HG02852 (cell line): ENCODE measurements around the gene CEP128.

Experiments
- ATAC-seq: cut with Tn5 transposase; IDR thresholded peaks from one replicate; pipeline ENCODE4 v1.9.1; 2021; ENCODE audit warnings: mild to moderate bottlenecking, moderate library complexity; ENCODE audit not compliant: unreplicated experiment

The CEP128 gene

DNA sequence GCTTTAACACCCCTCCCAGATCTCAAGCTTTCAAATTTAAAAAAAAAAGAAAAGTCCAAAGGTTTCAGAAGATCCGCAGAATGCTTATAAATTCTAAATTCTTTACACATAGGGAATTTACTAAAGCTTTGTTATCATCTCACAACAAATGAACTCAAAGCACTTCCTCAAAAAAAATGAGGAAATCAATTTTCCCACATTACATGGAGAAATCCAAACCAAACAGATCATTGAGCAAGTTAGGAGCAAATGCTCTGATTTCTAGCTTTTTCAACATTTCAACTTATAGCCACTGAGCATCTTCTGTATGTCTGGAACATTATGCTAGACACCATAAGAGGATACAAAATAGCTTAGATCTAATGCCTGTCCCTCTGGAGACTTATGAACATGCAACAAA is 161.0 kb downstream of the CEP128 start:
- ATAC-seq, result no peak

DNA sequence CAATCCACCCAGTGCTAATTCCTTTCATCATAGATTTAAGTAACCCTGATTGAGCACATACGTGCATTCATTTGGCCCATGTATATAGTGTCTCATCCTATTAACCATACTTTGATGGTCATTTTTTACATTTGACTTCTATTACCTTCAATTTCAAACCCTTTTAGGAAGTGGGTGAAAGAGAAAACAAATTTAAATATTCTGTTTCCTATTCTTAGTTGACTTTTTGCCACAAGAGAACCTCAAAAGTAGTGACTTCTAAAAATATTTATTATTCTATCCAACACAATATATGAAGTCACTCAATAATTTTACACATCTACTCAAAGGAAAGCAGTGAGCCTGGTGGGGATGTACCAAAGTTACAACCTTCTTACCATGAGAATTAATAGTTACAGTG is 164.9 kb downstream of the CEP128 start:
- ATAC-seq, result peak; percentile 66

- ATAC-seq, result no peak
Measured at GRCh38 chr14:80776186-80776585, 165.4 kb downstream of the CEP128 start.

GRCh38 chr14:80772504-80772903 is 169.0 kb downstream of the CEP128 start:
- no peak for ATAC-seq

- ATAC-seq, result no peak
Measured at GRCh38 chr14:80771201-80771600, 170.3 kb downstream of the CEP128 start.

DNA sequence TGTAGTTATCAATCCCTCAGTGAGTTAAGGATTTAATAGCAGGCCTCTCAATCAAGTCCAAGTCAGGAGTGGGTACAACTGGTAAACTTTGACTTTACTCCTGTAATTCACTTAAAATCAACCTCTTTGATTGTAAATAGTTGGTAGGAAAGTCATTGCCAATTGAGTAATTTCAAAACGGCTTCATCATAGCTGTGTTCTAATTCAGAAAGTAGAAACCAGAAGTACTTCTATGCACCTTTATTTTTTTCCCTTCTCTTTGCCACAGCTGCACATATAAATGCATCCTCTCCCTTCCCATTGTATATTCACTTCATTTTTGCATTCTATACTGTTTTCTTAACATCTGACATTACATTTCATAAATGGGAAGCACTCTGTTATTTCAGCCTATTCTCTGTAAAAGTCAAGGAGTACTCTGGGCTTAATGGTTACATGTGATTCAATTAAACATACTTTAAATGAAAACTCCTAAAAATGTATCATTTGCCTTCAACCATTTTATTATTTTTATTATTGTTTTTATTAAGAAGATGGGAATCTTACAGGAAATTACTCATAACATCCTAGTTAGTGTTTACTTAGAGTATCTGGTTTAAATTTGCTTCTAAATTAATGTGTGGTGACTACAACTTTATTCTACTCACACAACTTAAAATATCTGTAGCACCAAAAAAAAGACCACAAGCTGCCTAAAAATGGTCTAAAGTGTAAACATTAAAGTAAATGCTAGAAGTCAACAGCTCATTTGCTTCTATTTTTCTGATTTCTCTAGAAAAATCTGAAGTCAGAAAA is 171.2 kb downstream of the CEP128 start:
- ATAC-seq, result no peak

DNA sequence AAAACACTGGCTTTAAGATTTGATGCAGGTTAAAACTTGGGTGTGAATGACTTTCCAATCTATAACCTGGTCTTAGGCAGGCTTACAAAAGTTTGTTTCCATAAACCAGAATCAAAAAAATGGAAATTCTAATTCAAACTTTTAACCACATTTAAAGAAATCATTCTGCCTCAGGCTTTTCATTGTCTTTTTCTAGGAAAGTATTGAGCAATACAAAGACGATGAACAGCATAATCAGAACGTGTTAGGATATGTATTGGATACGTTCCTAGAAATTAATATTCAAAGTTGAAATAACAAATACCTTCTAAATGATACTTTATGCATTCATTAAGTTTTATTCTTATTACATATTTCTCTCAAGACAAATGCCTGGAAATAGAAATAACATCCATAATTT is 172.9 kb downstream of the CEP128 start:
- ATAC-seq, result no peak

DNA sequence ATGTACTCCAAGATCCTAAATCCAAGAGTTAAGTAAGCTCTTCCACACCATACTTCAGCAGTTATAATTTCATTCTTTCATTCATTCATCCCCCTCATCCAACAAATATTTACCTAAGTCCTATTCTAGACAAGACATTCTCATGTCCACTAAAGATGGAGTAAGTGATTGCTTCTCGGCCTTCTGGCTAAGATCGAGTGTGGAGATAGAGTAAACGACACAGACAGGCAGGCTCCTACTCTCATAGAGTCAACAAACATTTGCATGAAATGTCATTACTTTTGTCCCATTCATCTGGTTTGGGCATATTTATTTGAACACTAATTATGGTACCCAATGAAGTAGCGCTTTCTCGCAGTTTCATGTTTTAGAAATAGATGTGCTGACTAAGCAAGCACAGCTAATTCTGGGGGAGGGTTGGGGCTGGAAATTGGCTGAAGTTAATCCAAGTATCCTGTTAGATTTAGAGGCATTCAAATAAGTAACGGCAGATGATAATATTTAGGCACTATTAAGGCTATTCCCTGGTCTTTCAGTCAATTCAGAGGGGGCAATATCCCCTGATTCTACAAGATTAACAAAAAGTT is 176.5 kb downstream of the CEP128 start:
- ATAC-seq, result no peak

DNA sequence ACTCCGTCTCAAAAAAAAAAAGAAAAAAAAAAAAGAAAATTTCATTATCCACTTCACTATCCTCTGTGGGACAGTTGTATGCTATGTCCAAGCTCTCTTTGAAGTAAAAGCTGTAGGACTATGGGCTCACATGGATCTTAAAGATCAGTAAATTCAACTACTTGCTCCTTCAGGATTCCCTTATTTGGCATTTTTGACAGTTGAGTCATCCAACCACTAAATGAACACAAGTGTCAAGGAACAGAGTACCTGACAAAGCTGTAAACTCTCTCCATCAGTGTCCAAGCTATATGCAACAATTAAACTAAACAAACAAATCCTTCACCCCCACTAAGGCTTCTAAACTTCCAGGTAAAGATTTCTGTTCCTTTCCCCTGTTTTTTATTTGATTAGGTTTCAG is 177.0 kb downstream of the CEP128 start:
- ATAC-seq, result no peak

DNA sequence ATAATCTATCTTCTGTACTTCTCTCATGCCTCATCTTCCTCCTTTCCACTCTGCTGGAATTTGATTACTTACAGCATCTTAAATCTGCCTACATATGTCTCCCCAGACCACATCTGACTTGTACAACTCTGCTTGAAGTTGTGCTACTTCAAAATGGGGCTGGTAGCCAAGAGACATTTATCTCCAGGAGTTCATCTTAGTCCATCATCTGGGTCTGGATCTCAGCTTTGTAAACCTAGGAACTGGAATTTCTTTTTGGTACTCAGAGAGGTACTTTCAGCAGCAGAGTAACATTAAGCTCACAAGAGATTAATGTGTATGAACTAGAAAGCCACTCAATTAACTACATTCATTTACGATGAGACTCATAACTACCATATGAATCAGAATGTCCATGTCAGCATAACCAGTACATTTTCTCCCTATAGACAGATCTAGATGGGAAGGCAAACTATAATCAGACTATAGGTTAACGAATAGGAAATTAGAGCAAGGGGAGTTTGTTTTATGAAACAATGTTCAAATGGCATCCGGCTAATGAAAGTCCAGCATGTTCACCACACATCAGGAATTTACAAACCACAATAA is 178.8 kb downstream of the CEP128 start:
- ATAC-seq, result no peak

- ATAC-seq, result no peak
Measured at GRCh38 chr14:80754696-80755095, 186.8 kb downstream of the CEP128 start.

GRCh38 chr14:80751285-80751684 is 190.3 kb downstream of the CEP128 start:
- ATAC-seq, result no peak

DNA sequence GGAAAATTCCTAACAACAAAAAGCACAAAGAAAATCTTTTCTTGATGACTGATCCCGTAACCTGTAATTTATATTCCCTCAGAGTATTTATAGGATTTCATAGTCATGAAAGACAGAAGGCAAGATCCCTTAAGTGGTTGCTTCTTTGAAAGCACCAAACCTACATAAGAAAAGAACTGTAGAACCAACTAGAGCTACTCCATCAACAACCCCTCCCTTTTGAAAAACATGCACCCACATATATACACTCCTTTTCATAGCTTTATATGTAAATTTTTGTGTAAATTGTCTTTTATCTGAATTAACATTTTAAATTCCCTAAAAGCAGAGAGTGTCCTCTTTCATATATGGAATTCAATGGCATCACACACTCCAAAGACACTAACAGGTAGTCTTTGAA is 215.3 kb downstream of the CEP128 start:
- no peak for ATAC-seq

- ATAC-seq, result no peak
Measured at GRCh38 chr14:80718940-80719339, 222.6 kb downstream of the CEP128 start.

DNA sequence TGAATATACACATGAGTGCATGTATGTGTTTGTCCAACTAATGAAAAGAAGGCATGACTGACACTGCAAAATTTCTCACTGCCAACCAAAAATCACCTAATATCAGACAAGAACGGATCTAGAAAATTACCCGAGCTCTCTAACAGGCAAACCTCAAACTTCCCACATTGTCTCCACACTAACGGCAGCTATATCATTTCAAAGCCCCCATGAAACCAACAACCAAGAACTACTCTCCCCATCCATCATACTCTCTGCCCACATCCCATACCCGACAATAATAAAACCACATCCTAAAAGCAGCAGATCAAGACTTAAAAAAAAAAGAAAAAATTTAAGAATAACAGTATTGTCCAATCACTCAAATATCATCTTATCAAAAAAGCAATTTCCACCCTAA is 227.1 kb downstream of the CEP128 start:
- no peak for ATAC-seq

DNA sequence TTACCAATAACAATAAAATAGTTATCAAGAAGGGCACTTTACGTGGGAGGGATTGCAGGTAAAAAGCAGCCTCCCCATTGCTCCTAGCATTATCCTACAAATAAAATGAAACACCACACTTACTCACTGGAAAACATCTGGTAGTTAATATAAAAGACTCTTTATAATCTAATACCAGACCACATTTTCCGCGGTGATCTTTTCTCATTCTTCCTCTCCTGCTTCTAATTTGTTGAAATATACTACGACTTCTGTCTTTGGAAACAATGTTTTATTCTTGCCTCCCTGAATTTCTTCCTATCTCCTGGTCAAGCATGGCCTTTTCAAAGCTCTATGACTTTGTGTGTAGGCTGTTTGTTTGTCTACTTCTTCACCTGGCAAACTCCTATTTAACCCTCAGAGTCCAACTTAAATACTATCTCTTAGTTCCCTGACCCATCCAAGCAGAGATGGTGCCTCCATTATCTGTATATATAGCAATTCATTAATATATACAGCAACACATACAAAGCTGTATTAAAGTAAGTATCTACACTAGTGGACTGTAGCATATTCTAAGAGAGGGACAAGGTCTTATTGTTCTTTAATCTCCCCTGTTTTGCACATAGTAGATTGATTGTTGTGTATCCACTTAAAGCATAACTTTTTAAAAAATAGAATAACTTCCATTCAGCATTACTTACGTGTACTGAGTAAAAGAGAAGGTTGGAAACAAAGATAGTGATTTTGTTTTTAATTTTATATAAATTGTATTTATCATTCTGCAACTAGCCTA is 228.3 kb downstream of the CEP128 start:
- no peak for ATAC-seq

DNA sequence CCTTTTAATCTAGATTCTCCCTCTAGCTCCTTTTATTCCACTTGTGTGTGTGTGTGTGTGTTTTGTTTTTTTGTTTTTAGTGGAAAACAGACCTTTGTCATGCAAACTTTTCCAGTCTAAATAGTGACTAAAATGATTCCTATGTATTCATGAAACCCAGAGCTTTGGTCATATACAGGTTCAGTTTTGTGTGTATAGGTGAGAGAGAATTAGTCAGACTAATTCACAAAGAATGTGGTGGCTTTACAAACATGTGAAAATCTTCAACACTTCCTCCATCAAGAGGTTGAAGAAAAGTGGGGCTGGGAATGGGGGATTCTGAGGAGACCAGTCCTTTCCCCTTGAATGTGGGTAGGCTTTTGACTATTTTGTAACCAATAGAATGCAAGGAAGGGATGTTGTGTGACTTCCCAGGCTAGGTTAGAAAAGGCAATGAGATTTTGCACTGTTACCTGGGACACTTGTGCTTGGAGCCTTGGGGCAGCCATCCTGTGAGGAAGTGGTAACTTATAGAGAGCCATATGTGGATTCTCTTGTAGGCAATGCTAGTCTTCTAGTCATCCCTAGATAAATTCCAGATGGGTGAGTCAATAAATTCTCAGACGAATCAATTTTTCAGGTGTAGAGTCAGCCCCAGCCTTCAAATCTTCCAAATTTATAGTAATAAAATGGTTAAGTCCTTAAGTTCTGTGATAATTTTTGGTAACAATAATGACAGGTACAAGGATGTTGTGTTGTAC is 236.1 kb downstream of the CEP128 start:
- ATAC-seq, result no peak

DNA sequence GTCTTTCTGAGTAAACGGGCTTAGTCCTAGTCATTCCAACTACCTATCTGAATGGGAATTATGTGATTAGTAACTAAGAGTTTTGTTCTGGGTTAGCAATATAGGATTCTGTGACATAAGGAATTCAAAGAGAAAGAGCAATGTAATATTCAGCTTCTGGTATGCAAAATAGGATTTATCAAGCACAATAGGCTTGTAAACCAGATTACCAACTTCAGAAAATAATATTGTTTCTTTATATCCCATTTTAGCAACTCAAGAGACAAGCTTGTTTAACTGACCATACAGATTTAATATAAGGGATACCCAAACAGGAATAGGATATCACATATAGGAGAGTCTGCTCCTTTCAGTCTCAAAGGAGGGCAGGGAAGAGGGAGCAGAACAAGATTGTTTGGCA is 240.9 kb downstream of the CEP128 start:
- ATAC-seq, result no peak

- no peak for ATAC-seq
Measured at GRCh38 chr14:80699861-80700260, 241.7 kb downstream of the CEP128 start.

GRCh38 chr14:80698974-80699373 is 242.6 kb downstream of the CEP128 start:
- ATAC-seq, result no peak

GRCh38 chr14:80695869-80696268 is 245.7 kb downstream of the CEP128 start:
- ATAC-seq, result peak; percentile 69
